Measurements from ENCODE around the gene FNDC3A. TPM values are rescaled to one million over a fixed set of nuclear protein-coding genes. Genes with fewer than 3 reads are reported as not detected.

Gene FNDC3A
- total RNA-seq, 1 donor from 2014 or later: 51.9 TPM

DNA sequence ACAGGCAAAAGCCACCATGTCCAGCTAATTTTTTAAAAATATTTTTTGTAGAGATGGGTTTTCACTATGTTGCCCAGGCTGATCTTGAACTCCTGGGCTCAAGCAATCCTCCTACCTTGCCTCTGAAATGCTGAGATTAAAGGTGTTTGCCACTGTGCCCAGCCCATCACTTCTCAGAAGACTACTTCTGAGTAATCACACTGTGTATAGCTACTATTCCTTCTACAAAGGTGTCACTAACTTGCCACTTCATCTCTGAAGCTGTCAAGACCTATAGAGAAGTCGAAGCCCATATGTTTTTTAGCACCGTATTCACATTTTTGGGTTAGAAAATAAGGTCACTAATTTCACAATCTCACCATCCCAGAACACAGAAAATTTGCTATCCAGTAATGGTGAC is 36.0 kb upstream of the FNDC3A start:
- no peak overlapping the region for H3K27ac Mint-ChIP-seq (ENCODE audit: unreplicated experiment)
- H3K4me1 Mint-ChIP-seq (ENCODE audit: unreplicated experiment): no peaks in the 10 kb centered on the region
- H3K27me3 Mint-ChIP-seq (ENCODE audit: unreplicated experiment): peaks cover 14% of the 10 kb centered on the region
- DNase-seq (ENCODE audit: extremely low spot score, unreplicated experiment): no peak
- H3K9me3 Mint-ChIP-seq (ENCODE audit: unreplicated experiment): no peaks in the 10 kb centered on the region
- no peak overlapping the region for H3K4me3 Mint-ChIP-seq (ENCODE audit: unreplicated experiment)
- H3K36me3 Mint-ChIP-seq (ENCODE audit: unreplicated experiment): no peaks in the 10 kb centered on the region
- TF ChIP-seq, protein P1, sequence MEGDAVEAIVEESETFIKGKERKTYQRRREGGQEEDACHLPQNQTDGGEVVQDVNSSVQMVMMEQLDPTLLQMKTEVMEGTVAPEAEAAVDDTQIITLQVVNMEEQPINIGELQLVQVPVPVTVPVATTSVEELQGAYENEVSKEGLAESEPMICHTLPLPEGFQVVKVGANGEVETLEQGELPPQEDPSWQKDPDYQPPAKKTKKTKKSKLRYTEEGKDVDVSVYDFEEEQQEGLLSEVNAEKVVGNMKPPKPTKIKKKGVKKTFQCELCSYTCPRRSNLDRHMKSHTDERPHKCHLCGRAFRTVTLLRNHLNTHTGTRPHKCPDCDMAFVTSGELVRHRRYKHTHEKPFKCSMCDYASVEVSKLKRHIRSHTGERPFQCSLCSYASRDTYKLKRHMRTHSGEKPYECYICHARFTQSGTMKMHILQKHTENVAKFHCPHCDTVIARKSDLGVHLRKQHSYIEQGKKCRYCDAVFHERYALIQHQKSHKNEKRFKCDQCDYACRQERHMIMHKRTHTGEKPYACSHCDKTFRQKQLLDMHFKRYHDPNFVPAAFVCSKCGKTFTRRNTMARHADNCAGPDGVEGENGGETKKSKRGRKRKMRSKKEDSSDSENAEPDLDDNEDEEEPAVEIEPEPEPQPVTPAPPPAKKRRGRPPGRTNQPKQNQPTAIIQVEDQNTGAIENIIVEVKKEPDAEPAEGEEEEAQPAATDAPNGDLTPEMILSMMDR (IDR thresholded peaks at IDR 0.05): no peak

DNA sequence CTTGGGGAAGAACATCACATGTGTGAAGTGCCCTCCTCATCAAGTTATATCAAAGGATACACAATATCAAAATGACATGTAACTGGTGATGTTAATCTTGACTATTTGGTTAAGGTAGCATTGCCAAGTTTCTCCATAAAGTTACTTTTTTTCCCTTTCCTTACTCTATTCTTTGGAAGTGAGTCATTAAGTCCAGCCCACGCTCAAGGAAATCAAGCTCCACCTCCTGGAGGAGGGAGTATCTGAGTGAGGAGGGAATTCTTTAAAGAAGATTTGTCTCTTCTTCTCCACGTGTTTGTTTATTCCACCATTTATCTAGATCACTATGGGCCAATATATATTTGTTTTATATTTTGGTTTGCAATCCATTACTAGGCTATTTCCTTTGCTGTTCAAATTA is 33.6 kb upstream of the FNDC3A start:
- H3K36me3 Mint-ChIP-seq (ENCODE audit: unreplicated experiment): no peaks in the 10 kb centered on the region
- no peaks in the 10 kb centered on the region for H3K9me3 Mint-ChIP-seq (ENCODE audit: unreplicated experiment)
- TF ChIP-seq, protein P1 (IDR thresholded peaks at IDR 0.05): no peak
- no peaks in the 10 kb centered on the region for H3K4me1 Mint-ChIP-seq (ENCODE audit: unreplicated experiment)
- H3K27me3 Mint-ChIP-seq (ENCODE audit: unreplicated experiment): peaks cover 14% of the 10 kb centered on the region
- no peak for DNase-seq (ENCODE audit: extremely low spot score, unreplicated experiment)
- H3K27ac Mint-ChIP-seq (ENCODE audit: unreplicated experiment): no peak overlapping the region
- no peak overlapping the region for H3K4me3 Mint-ChIP-seq (ENCODE audit: unreplicated experiment)

DNA sequence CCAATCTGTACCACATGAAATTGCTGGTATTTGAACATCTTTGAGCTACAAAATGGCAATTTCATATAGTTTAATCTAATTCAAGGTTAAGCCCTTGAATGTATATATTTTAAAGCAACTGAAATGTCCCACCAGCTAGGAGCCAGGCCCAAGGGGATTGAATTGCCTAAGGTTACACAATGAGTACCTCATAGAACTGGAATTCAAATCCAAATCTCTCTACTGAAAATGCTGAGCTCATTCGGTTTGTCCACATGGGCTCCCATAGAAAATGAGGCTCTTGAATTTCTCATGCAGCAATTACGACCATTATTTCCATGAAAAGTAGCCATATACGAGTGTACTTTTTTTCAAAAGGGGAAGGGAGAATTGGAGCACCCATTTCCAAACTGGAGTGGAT is 31.5 kb upstream of the FNDC3A start:
- no peak for DNase-seq (ENCODE audit: extremely low spot score, unreplicated experiment)
- TF ChIP-seq, protein P1 (IDR thresholded peaks at IDR 0.05): no peak
- Mint-ChIP-seq H3K9me3 (ENCODE audit: unreplicated experiment) (no peaks in the 10 kb centered on the region), H3K4me1 (ENCODE audit: unreplicated experiment) (no peaks in the 10 kb centered on the region), H3K27ac (ENCODE audit: unreplicated experiment) (no peak overlapping the region), H3K4me3 (ENCODE audit: unreplicated experiment) (no peak overlapping the region), H3K27me3 (ENCODE audit: unreplicated experiment) (peaks cover 11% of the 10 kb centered on the region), H3K36me3 (ENCODE audit: unreplicated experiment) (no peaks in the 10 kb centered on the region)

DNA sequence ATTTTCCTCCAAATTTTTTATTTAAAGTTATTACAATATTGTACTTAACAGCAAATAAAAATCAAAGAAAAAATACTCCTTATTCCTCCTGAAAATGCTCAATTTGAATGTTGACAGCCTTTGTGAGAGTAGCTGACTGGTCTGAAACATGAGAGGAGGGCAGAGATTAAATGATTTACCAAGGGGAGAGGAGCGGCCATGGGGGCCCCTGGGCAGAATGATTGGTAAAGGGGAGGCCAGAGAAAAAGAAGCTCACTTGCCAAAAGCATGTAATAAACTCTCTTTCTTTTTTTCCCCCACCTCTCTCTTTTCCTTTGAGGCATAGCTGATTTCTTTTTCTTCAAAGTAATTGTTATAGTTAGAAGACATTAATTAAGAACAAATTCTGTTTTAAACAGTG is 30.1 kb upstream of the FNDC3A start:
- TF ChIP-seq, protein P1 (IDR thresholded peaks at IDR 0.05): no peak
- Mint-ChIP-seq H3K4me1 (ENCODE audit: unreplicated experiment) (no peaks in the 10 kb centered on the region), H3K4me3 (ENCODE audit: unreplicated experiment) (no peak overlapping the region), H3K36me3 (ENCODE audit: unreplicated experiment) (no peaks in the 10 kb centered on the region), H3K27ac (ENCODE audit: unreplicated experiment) (no peak overlapping the region), H3K27me3 (ENCODE audit: unreplicated experiment) (peaks cover 12% of the 10 kb centered on the region), H3K9me3 (ENCODE audit: unreplicated experiment) (no peaks in the 10 kb centered on the region)
- no peak for DNase-seq (ENCODE audit: extremely low spot score, unreplicated experiment)

DNA sequence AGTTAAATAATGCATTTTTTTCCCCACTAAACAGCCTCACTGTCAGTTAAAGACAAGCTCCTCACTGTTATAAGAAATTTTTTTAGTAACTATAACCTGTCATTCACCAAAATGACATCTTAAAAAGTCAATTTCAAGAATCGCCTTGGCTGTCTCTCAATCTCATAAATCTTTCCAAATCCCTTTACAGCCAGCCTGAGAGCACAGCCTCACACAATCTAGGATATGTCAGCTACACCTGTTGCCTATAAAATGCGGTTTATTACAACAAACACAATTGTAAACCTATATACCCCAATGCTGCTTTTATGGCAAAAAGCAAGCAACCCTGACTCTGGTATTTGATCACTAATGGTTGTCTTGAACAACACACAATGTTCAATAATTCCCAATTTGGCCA is 29.5 kb upstream of the FNDC3A start:
- no peak for DNase-seq (ENCODE audit: extremely low spot score, unreplicated experiment)
- H3K4me1 Mint-ChIP-seq (ENCODE audit: unreplicated experiment): no peaks in the 10 kb centered on the region
- H3K27ac Mint-ChIP-seq (ENCODE audit: unreplicated experiment): no peak overlapping the region
- H3K4me3 Mint-ChIP-seq (ENCODE audit: unreplicated experiment): no peak overlapping the region
- peaks cover 14% of the 10 kb centered on the region for H3K27me3 Mint-ChIP-seq (ENCODE audit: unreplicated experiment)
- no peaks in the 10 kb centered on the region for H3K9me3 Mint-ChIP-seq (ENCODE audit: unreplicated experiment)
- TF ChIP-seq, protein P1 (IDR thresholded peaks at IDR 0.05): no peak
- no peaks in the 10 kb centered on the region for H3K36me3 Mint-ChIP-seq (ENCODE audit: unreplicated experiment)
